Stimulated activated CD8-positive, alpha-beta memory T cell treated with anti-CD3 and anti-CD28 coated beads, Interleukin-15, amount 100 ng/mL, for 24 hours (primary cell): ENCODE measurements around the gene YPEL2.
"Not testable (repeated sequence)": the region's sequence is repeated elsewhere in the genome, so short reads cannot be mapped to it uniquely, and the experiment has no call there.

Experiments
- DNase-seq: peaks from one replicate; pipeline ENCODE4 v3.0.0-alpha.2; 2020; ENCODE audit warnings: low read depth

Gene YPEL2

DNA sequence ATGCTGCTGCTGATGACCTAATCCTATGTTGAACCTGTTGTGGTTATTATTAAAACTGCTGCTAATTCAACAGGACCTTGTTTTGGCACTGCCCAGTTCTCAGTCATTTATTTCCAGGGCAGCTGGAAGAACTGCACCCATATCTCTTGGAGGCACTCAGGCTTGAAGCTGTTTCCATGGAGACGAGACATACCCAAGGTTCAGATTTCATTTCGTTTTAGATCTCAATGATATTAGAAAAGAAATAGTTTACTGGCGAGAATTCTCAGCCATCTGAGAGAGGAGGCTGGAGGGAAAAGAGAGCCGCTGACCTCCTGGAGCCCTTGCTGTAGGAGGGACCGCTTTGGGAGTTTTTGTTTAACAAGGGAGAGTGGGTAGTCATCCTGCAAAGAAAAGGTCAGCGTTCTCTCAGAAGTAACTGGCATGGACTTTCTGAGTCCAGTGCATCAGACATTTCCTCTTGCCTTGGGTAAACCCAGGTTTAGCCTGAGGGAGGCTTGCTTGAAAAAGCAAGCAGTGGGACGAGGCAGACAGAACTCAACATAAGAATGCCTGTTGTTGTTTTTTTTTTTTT, 75.4 kb downstream of the YPEL2 start:
- DNase-seq, result no peak

- no peak for DNase-seq
Observed at GRCh38 chr17:59409336-59410048, 78.0 kb downstream of the YPEL2 start.

DNA sequence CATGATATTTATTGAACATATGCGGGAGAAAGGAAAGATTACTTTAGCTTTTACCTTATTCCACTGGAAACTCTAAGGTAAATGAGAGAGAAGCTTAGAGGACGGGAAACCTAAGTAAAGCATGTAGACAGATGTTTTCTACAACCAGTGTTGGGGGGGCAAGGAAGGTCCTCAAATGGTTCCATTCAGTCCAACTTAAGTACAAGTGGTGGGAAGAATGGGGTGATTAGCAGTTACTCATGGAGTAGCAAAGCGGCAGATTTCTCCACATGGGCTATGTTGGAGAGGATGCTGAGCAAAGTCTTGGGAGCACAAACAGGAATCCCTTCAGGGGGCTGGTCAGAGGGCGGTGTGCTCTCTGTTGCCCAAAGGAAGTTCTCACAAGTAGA, 78.6 kb downstream of the YPEL2 start:
- DNase-seq, result no peak

- not testable (repeated sequence) for DNase-seq
Observed at GRCh38 chr17:59412431-59412830, 81.0 kb downstream of the YPEL2 start.

- DNase-seq, result no peak
Observed at GRCh38 chr17:59413014-59413766, 81.7 kb downstream of the YPEL2 start.

- no peak for DNase-seq
Observed at GRCh38 chr17:59415397-59415796, 83.9 kb downstream of the YPEL2 start.

- DNase-seq, result no peak
Observed at GRCh38 chr17:59416184-59416583, 84.7 kb downstream of the YPEL2 start.

DNA sequence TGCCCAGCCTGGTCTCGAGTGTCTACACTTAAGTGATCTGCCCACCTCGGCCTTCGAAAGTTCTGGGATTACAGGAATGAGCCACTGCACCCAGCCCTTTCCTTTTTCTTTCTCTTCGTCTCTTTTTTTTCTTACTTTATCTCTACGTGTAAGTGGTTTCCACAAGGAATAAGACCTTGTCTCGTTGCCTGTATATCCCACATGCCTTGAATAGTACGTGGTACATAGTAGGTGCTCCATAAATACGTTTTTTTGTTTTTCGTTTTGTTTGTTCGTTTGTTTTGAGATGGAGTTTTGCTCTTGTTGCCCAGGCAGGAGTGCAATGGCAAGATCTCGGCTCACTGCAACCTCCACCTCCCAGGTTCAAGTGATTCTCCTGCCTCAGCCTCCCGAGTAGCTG, 86.0 kb downstream of the YPEL2 start:
- DNase-seq, result no peak

- no peak for DNase-seq
Observed at GRCh38 chr17:59418732-59419166, 87.3 kb downstream of the YPEL2 start.

DNA sequence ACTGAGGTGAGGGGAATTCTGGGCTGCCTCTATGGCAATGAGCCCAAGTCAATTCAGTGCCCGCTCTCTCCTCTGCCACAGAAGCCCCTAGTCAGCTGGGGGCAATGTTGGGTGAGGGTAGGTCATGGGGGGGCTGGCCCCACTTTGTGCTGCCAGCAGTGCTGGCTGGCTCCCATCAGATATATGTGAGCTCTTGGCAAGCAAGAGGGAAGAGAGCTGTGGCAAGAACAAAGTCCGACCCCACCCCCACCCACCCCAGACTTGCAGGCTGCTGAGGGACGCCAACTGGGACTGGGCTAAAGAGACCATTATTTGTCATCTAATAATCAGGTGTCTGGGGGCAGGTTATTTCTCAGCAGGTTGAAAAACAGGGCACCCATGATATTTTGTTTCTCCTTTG, 89.4 kb downstream of the YPEL2 start:
- DNase-seq, result no peak

- no peak for DNase-seq
Observed at GRCh38 chr17:59421722-59422121, 90.3 kb downstream of the YPEL2 start.

GRCh38 chr17:59423137-59423724, 91.8 kb downstream of the YPEL2 start:
- DNase-seq, result no peak

GRCh38 chr17:59423903-59424302, 92.4 kb downstream of the YPEL2 start:
- no peak for DNase-seq

DNA sequence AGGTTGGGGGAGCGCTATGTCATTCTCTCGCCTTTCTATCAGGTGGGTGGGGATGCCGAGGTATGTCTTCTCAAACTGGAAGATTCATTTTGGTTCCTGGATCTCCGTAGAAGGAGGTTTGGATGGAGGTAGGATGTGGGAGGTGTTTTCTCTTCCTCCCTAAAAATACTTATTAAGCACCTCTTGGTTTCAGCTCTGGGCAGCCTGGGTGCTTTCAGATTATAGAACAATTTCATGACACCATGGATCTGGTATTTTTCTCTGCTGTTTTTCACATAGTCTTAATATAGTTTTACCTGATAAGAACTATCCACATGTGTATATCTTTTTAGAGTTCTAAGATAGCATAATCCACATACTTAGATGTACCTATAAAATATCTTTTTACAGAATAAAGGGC, 92.9 kb downstream of the YPEL2 start:
- DNase-seq, result no peak

GRCh38 chr17:59425085-59425931, 93.9 kb downstream of the YPEL2 start:
- DNase-seq, result no peak

DNA sequence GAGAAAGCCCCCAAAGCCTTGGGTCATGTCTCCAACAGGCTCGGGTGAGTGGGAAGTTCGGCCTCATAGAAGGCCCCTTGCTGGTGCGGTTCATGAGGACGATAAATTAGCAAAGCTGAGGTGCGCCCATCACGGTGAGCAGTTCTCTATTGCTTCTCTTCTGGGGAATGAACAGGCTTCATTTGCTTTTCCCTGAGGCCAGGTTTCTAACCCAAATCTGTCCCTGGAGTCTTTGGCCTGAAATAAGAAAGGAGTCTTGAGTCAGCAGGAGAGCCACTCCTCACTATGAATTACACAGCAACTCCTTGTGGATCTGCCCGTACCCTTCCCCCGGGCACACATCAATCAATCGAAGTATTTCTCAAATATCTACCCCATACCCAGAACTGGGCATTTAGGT, 94.6 kb downstream of the YPEL2 start:
- no peak for DNase-seq

DNA sequence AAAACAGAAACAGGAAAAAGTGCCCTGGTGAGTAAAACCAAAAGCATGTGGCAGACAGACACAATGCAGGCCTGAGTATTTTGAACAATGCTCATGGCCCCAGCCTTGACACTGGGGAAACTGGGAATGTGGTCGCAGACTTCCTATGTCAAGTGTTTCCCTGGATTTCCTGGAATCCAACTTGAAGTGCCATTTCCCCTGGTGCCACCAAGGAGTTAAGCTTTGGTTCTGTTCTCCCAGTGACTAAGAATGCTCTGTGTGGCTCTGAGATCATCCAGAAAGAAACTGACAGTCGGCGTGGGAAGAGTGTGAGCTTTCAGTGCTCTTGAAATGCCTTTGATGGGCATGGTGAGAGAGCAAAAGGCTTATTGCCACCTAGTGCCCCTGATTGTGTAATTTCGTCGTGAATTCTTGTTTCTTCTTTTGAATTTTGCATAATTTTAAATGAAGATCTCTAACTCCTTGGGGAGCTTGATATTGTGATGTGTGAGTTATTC, 96.0 kb downstream of the YPEL2 start:
- DNase-seq, result no peak

- DNase-seq, result no peak
Observed at GRCh38 chr17:59427996-59428395, 96.5 kb downstream of the YPEL2 start.

GRCh38 chr17:59428916-59429485, 97.5 kb downstream of the YPEL2 start:
- no peak for DNase-seq

DNA sequence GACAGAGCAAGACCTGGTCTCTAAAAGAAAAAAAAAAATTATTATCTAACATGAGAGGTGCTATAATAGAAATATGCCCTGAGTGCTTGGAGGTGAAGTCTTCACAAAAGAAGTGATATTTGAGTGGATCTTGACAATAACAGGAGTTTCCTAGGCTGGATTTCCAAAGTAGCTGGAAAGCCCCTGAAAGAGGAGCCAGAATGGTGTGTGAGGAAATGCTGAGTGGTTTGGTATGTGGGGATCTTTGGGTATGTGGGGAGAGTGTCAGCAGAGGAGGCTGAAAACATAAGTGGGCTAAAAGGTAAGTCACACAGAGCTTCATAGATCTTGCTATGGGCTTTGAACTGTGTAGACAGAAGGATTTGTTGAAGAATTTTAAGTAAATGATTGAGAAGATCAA, 100.1 kb downstream of the YPEL2 start:
- no peak for DNase-seq

DNA sequence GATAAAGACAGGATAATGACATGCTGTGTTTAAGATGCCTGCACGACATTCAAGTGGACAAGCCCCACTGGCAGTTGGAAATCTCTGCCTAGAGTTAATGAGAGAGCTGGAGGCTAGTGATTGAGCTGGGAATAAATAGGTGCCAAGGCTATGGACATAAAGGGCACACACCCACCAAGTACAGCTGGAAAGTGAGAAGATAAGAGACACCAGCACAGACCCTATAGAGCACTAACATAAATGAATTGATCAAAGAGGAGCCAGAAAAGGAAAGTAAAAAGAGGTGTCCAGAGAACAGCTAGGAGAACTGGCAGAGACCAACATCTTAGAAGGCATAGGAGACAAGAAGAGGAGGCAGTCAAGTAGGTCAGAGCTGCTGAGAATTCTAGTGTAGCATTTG, 101.2 kb downstream of the YPEL2 start:
- DNase-seq, result no peak
